ENCODE data around the gene TMOD1.

Gene TMOD1

DNA sequence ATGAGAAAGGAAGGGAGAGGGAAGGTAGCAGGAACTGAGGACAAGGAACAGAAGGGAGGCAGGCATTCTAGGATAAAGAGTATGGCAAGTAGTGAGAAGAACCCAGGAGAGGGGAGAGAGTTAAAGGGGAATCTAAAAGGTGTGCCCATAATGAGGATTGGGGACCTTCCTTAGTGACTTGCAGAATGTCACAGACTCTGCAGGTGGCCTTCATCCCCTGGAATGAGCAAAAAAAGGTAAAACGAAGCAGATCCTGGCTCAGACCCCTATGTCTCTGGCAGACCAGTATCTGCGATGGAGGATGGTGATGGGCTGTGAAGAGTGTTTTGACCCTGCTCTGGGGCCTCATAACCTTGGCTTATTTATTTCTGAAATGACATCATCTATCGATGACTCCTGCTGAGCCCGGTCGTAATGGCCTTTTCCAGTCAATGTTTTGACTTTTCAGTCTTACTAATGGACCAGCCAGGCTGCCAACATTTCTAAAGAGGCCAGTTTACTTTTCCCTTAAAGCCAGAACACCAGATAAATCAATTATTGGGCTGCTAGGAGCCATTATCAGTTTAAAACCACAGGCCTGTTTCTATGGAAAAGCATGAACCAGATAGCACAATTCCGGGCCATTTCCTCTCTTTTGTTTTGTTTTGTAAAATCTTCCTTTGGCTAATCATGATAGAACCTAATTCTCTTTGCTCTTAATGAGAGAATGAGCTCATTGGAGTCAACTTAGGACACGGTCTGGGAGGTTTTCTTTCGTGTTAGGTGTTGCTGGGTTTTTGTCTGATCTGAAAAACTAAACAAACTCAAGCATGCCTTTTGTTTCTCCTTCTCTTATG, 3.1 kb downstream of the TMOD1 start:
- no peaks in the 10 kb centered on the region for H4K20me1 ChIP-seq (ENCODE audit: insufficient read depth, low read length)
- no peak overlapping the region for H3K4me3 ChIP-seq (ENCODE audit: low read depth, low read length, poor library complexity, severe bottlenecking)
- TF ChIP-seq, protein P1, sequence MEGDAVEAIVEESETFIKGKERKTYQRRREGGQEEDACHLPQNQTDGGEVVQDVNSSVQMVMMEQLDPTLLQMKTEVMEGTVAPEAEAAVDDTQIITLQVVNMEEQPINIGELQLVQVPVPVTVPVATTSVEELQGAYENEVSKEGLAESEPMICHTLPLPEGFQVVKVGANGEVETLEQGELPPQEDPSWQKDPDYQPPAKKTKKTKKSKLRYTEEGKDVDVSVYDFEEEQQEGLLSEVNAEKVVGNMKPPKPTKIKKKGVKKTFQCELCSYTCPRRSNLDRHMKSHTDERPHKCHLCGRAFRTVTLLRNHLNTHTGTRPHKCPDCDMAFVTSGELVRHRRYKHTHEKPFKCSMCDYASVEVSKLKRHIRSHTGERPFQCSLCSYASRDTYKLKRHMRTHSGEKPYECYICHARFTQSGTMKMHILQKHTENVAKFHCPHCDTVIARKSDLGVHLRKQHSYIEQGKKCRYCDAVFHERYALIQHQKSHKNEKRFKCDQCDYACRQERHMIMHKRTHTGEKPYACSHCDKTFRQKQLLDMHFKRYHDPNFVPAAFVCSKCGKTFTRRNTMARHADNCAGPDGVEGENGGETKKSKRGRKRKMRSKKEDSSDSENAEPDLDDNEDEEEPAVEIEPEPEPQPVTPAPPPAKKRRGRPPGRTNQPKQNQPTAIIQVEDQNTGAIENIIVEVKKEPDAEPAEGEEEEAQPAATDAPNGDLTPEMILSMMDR (IDR thresholded peaks at IDR 0.05; ENCODE audit: low read length) = no peak
- no peak for TF ChIP-seq EZH2 (IDR thresholded peaks at IDR 0.05; ENCODE audit: borderline replicate concordance, low read length)
- H3K36me3 ChIP-seq (ENCODE audit: insufficient read depth, low read length) = no peaks in the 10 kb centered on the region
- no peaks in the 10 kb centered on the region for H3F3A ChIP-seq (ENCODE audit: insufficient read depth, low read length)
- H3K9me2 ChIP-seq (ENCODE audit: low read depth, low read length) = no peaks in the 10 kb centered on the region
- peaks cover 11% of the 10 kb centered on the region for H3K4me1 ChIP-seq (ENCODE audit: insufficient read depth, low read length, severe bottlenecking)
- H3K9me3 ChIP-seq (ENCODE audit: low read length) = no peaks in the 10 kb centered on the region
- no peak overlapping the region for H3K4me2 ChIP-seq (ENCODE audit: low read length)
- no peak overlapping the region for H3K27ac ChIP-seq (ENCODE audit: low read depth, low read length, poor library complexity, severe bottlenecking)
- no peak overlapping the region for H2AFZ ChIP-seq (ENCODE audit: low read length)
- H3K9ac ChIP-seq (ENCODE audit: low read length) = no peak overlapping the region
- no peaks in the 10 kb centered on the region for H3K27me3 ChIP-seq (ENCODE audit: insufficient read depth, low read length)
- no peaks in the 10 kb centered on the region for H3K79me2 ChIP-seq (ENCODE audit: insufficient read depth, low read length)

DNA sequence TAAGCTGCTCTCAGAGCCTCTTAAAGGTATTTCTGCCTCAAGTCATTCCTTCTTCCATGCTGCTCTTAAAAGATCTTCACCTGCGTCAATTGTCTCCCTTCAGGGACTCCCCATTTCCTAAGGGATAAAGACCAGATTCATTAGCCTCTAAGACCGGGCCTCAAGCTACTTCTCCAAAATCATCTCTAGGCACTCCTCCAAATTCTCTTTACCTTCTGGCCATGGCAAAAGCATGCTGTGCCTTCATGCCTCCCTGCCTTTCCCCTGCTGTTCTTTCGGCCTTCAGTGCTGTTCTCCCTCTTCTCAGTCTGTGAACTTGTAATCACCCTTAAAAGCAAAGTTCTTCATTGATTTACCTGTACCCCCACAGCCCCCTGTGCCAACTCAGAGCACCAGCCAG, 4.4 kb downstream of the TMOD1 start:
- Histone ChIP-seq H3K79me2 (ENCODE audit: insufficient read depth, low read length) (no peaks in the 10 kb centered on the region), H3K36me3 (ENCODE audit: insufficient read depth, low read length) (no peaks in the 10 kb centered on the region), H3K4me2 (ENCODE audit: low read length) (no peak overlapping the region), H2AFZ (ENCODE audit: low read length) (no peak overlapping the region), H3K9ac (ENCODE audit: low read length) (no peak overlapping the region), H3F3A (ENCODE audit: insufficient read depth, low read length) (no peaks in the 10 kb centered on the region), H3K27ac (ENCODE audit: low read depth, low read length, poor library complexity, severe bottlenecking) (no peak overlapping the region), H3K9me2 (ENCODE audit: low read depth, low read length) (no peaks in the 10 kb centered on the region), H4K20me1 (ENCODE audit: insufficient read depth, low read length) (no peaks in the 10 kb centered on the region), H3K4me1 (ENCODE audit: insufficient read depth, low read length, severe bottlenecking) (peaks cover 11% of the 10 kb centered on the region), H3K4me3 (ENCODE audit: low read depth, low read length, poor library complexity, severe bottlenecking) (no peak overlapping the region), H3K27me3 (ENCODE audit: insufficient read depth, low read length) (no peaks in the 10 kb centered on the region), H3K9me3 (ENCODE audit: low read length) (no peaks in the 10 kb centered on the region)
- TF ChIP-seq, protein P1 (IDR thresholded peaks at IDR 0.05; ENCODE audit: low read length) = no peak
- TF ChIP-seq EZH2 (IDR thresholded peaks at IDR 0.05; ENCODE audit: borderline replicate concordance, low read length) = no peak

DNA sequence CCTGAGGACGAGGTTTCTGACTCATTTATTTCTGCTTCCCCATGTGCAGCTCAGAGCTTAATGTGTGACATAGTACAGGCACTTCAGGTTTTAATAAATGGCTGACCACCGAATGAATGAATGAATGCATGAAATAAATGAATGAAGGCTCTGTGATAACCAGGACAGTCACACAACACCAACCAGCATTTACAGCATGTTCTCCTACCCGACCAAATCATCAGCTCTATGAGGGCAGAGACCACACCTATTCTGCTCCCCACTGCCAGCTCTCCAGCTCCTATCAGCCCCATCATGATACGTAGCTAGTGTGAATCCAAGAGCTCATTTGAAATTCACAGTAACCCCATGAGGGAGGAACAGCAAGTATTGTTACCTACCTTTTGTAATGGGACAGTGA, 4.8 kb downstream of the TMOD1 start:
- Histone ChIP-seq H3K4me3 (ENCODE audit: low read depth, low read length, poor library complexity, severe bottlenecking) (no peak overlapping the region), H3K79me2 (ENCODE audit: insufficient read depth, low read length) (no peaks in the 10 kb centered on the region), H3K9ac (ENCODE audit: low read length) (no peak overlapping the region), H3K27me3 (ENCODE audit: insufficient read depth, low read length) (no peaks in the 10 kb centered on the region), H2AFZ (ENCODE audit: low read length) (no peak overlapping the region), H3F3A (ENCODE audit: insufficient read depth, low read length) (no peaks in the 10 kb centered on the region), H3K9me2 (ENCODE audit: low read depth, low read length) (no peaks in the 10 kb centered on the region), H3K4me2 (ENCODE audit: low read length) (no peak overlapping the region), H4K20me1 (ENCODE audit: insufficient read depth, low read length) (no peaks in the 10 kb centered on the region), H3K9me3 (ENCODE audit: low read length) (no peaks in the 10 kb centered on the region), H3K36me3 (ENCODE audit: insufficient read depth, low read length) (no peaks in the 10 kb centered on the region), H3K4me1 (ENCODE audit: insufficient read depth, low read length, severe bottlenecking) (peaks cover 6% of the 10 kb centered on the region), H3K27ac (ENCODE audit: low read depth, low read length, poor library complexity, severe bottlenecking) (no peak overlapping the region)
- TF ChIP-seq, protein P1 (IDR thresholded peaks at IDR 0.05; ENCODE audit: low read length) = no peak
- TF ChIP-seq EZH2 (IDR thresholded peaks at IDR 0.05; ENCODE audit: borderline replicate concordance, low read length) = no peak
